A673 (cell line): Measurements from ENCODE around the gene FAM241B. TPM values are rescaled to one million over a fixed set of nuclear protein-coding genes. Genes with fewer than 3 reads are reported as not detected.

ENCODE experiments used
- BruUV-seq: library from RNA; stranded (reverse); fragments of 400-500 nt; replicated peaks from 2 replicates; lab custom pipeline; 2021; lab: Mats Ljungman, UMichigan
- CTCF ChIA-PET: fragments of 300-600 bp; sonication (Branson Sonifier 250); formaldehyde crosslinking; loops from one replicate; lab custom pipeline; 2022; ENCODE audit warnings: antibody characterized with exemption; lab: Charles Lee
- POLR2A ChIA-PET: fragments of 300-600 bp; sonication (Branson Sonifier 250); formaldehyde crosslinking; loops from one replicate; lab custom pipeline; 2022; ENCODE audit warnings: antibody characterized with exemption; ENCODE audit not compliant: low non-redundant PET; lab: Charles Lee
- DNase-seq: peaks from one replicate; pipeline ENCODE4 v3.0.0-alpha.2; 2015; ENCODE audit warnings: low spot score
- H3K27ac ChIP-seq: fragments of 200-600 bp; sonication (generic); 2 replicates; pipeline ENCODE4 v1.5.1; 2016; ENCODE audit warnings: mixed run types, low read depth, mild to moderate bottlenecking, mixed read lengths, antibody characterized with exemption, low read length; ENCODE audit not compliant: poor library complexity, severe bottlenecking
- H3K27me3 ChIP-seq: fragments of 200-600 bp; sonication (generic); replicated peaks from 2 replicates; pipeline ENCODE4 v1.6.1; 2017; ENCODE audit warnings: mixed run types, low read depth, mild to moderate bottlenecking, mixed read lengths, antibody characterized with exemption, low read length; ENCODE audit not compliant: insufficient read depth, poor library complexity
- H3K36me3 ChIP-seq: fragments of 200-600 bp; sonication (generic); 2 replicates; pipeline ENCODE4 v1.6.1; 2016; ENCODE audit warnings: mixed run types, mild to moderate bottlenecking, mixed read lengths, antibody characterized with exemption, low read length; ENCODE audit not compliant: insufficient read depth, poor library complexity, severe bottlenecking
- H3K4me1 ChIP-seq: fragments of 200-600 bp; sonication (generic); 2 replicates; pipeline ENCODE4 v1.6.1; 2017; ENCODE audit warnings: mixed run types, mild to moderate bottlenecking, mixed read lengths, antibody characterized with exemption, low read length; ENCODE audit not compliant: insufficient read depth, poor library complexity, severe bottlenecking
- H3K4me3 ChIP-seq: fragments of 200-600 bp; sonication (generic); 2 replicates; pipeline ENCODE4 v1.5.1; 2016; ENCODE audit warnings: low read depth, mixed run types, mild to moderate bottlenecking, mixed read lengths, low read length; ENCODE audit not compliant: poor library complexity, severe bottlenecking
- H3K9me3 ChIP-seq: fragments of 200-600 bp; sonication (generic); 2 replicates; pipeline ENCODE4 v1.6.1; 2016; ENCODE audit warnings: mixed run types, low read depth, mild to moderate bottlenecking, mixed read lengths, antibody characterized with exemption, low read length; ENCODE audit not compliant: poor library complexity, severe bottlenecking
- CTCF ChIP-seq: fragments of 300-800, 200-600 bp; sonication (generic); conservative IDR thresholded peaks from 2 replicates; pipeline ENCODE4 v1.5.1; 2017; ENCODE audit warnings: low read depth, mild to moderate bottlenecking, antibody characterized with exemption, low read length, moderate library complexity, mixed read lengths
- EZH2 ChIP-seq: fragments of 200-600 bp; sonication (generic); IDR thresholded peaks from 2 replicates; pipeline ENCODE4 v1.6.1; 2017; ENCODE audit warnings: borderline replicate concordance, low read depth, mild to moderate bottlenecking, mixed read lengths, antibody characterized with exemption, low read length; ENCODE audit not compliant: poor library complexity, severe bottlenecking
- intact Hi-C: fragments of 100-400 bp; cut with micrococcal nuclease; formaldehyde crosslinking; loops from one replicate; pipeline ENCODE4 v1.10.0; 2022; ENCODE audit not compliant: unreplicated experiment
- total RNA-seq: library from RNA; stranded (reverse); gene quantifications from 2 replicates; pipeline ENCODE4 v1.2.3, GENCODE V29; 2021

The FAM241B gene
- total RNA-seq, 1 experiment from 2014 or later = 4.2 TPM

- TF ChIP-seq EZH2 = no peak
- TF ChIP-seq CTCF = no peak
- no peaks in the 10 kb centered on the region for H3K4me1 ChIP-seq
- H3K27ac ChIP-seq = no peak overlapping the region
- intact Hi-C loops = no loop called here
- H3K4me3 ChIP-seq = no peak overlapping the region
- DNase-seq = no peak
- H3K36me3 ChIP-seq = no peaks in the 10 kb centered on the region
- ChIA-PET POLR2A (no interaction called here), CTCF (interaction anchor here (0.6 kb wide), 1 partner anchor 156 kb away, joined by 5 read pairs; no protein-coding TSS in a partner anchor)
- no peaks in the 10 kb centered on the region for H3K9me3 ChIP-seq
- peaks cover 16% of the 10 kb centered on the region for H3K27me3 ChIP-seq
- BruUV-seq = no TSS peak
Observed at GRCh38 chr10:69663369-69663947, 33.4 kb downstream of the FAM241B start.

GRCh38 chr10:69665474-69666320 lies 35.6 kb downstream of the FAM241B start:
- ChIA-PET POLR2A (no interaction called here), CTCF (no interaction called here)

GRCh38 chr10:69666756-69667155 lies 36.7 kb downstream of the FAM241B start:
- BruUV-seq = no TSS peak
- Histone ChIP-seq H3K27me3 (peaks cover 15% of the 10 kb centered on the region), H3K9me3 (no peaks in the 10 kb centered on the region), H3K27ac (no peak overlapping the region), H3K4me3 (no peak overlapping the region), H3K4me1 (no peaks in the 10 kb centered on the region), H3K36me3 (no peaks in the 10 kb centered on the region)
- TF ChIP-seq EZH2 (no peak), CTCF (no peak)
- intact Hi-C loops = no loop called here
- ChIA-PET POLR2A (no interaction called here), CTCF (interaction anchor here (0.5 kb wide), 1 partner anchor 205 kb away, joined by 4 read pairs; no protein-coding TSS in a partner anchor)
- no peak for DNase-seq

More at GRCh38 chr10:69665474-69666320, 35.6 kb downstream of the FAM241B start:
- H3K27ac ChIP-seq = no peak overlapping the region
- H3K36me3 ChIP-seq = no peaks in the 10 kb centered on the region
- DNase-seq = no peak
- H3K9me3 ChIP-seq = no peaks in the 10 kb centered on the region
- H3K4me3 ChIP-seq = no peak overlapping the region
- BruUV-seq = no TSS peak
- peaks cover 15% of the 10 kb centered on the region for H3K27me3 ChIP-seq
- no peaks in the 10 kb centered on the region for H3K4me1 ChIP-seq
- TF ChIP-seq CTCF (peak; percentile 22; the same call in 1 of the 2 replicates), EZH2 (no peak)
- intact Hi-C loops = no loop called here
